Islet of Langerhans (tissue), 1 donor: ENCODE data around the gene DLG4.
A peak's percentile ranks its signal among the peaks of the same experiment; 100 is the strongest.

Experiments
- FAIRE-seq: peaks from one replicate; lab custom pipeline; 2011; peaks lifted over from hg19 to GRCh38; lab: Jason Lieb, UNC

Gene DLG4

GRCh38 chr17:7214300-7215135, 5.1 kb downstream of the DLG4 start:
- FAIRE-seq = no peak

GRCh38 chr17:7213895-7214299, 5.7 kb downstream of the DLG4 start:
- peak; percentile 45 for FAIRE-seq

GRCh38 chr17:7211491-7212273, 8.0 kb downstream of the DLG4 start:
- no peak for FAIRE-seq

GRCh38 chr17:7208754-7209460, 10.7 kb downstream of the DLG4 start:
- no peak for FAIRE-seq

GRCh38 chr17:7208027-7208571, 11.5 kb downstream of the DLG4 start:
- no peak for FAIRE-seq

- no peak for FAIRE-seq
Observed at GRCh38 chr17:7207120-7208001, 12.3 kb downstream of the DLG4 start.

- no peak for FAIRE-seq
Observed at GRCh38 chr17:7205561-7205960, 14.1 kb downstream of the DLG4 start.

- FAIRE-seq = peak; percentile 27
Observed at GRCh38 chr17:7204828-7205461, 14.7 kb downstream of the DLG4 start.

- no peak for FAIRE-seq
Observed at GRCh38 chr17:7204336-7204735, 15.3 kb downstream of the DLG4 start.

- FAIRE-seq = no peak
Observed at GRCh38 chr17:7203391-7203790, 16.2 kb downstream of the DLG4 start.

GRCh38 chr17:7196651-7197401, 22.8 kb downstream of the DLG4 start:
- no peak for FAIRE-seq

GRCh38 chr17:7195971-7196370, 23.7 kb downstream of the DLG4 start:
- FAIRE-seq = no peak

- FAIRE-seq = no peak
Observed at GRCh38 chr17:7192271-7192937, 27.2 kb downstream of the DLG4 start.

- FAIRE-seq = no peak
Observed at GRCh38 chr17:7191571-7192270, 27.9 kb downstream of the DLG4 start.

- no peak for FAIRE-seq
Observed at GRCh38 chr17:7191069-7191468, 28.6 kb downstream of the DLG4 start.

- FAIRE-seq = no peak
Observed at GRCh38 chr17:7190276-7190917, 29.2 kb downstream of the DLG4 start.

- FAIRE-seq = no peak
Observed at GRCh38 chr17:7186241-7186640, 33.4 kb downstream of the DLG4 start.

- FAIRE-seq = no peak
Observed at GRCh38 chr17:7184647-7185046, 35.0 kb downstream of the DLG4 start.

- peak; percentile 77 for FAIRE-seq
Observed at GRCh38 chr17:7184091-7184488, 35.5 kb downstream of the DLG4 start.
